Stimulated activated CD4-positive, alpha-beta T cell treated with anti-CD3 and anti-CD28 coated beads, Interleukin-1b, Interleukin-23, amount 100 ng/mL, for 48 hours (primary cell): ENCODE results near the gene MPHOSPH10.
A peak's percentile ranks its signal among the peaks of the same experiment; 100 is the strongest.
"Not testable (repeated sequence)": the region's sequence is repeated elsewhere in the genome, so short reads cannot be mapped to it uniquely, and the experiment has no call there.

Experiments
- DNase-seq: peaks from one replicate; pipeline ENCODE4 v3.0.0-alpha.2; 2020

MPHOSPH10 gene

GRCh38 chr2:71130152-71130904 lies at the start of gene MPHOSPH10, which contains the start of gene MCEE:
Gene MPHOSPH10 (plus strand): TSS chr2:71130634. CDS start chr2:71130666, 32 bp downstream.
Gene MCEE (minus strand): TSS chr2:71130229. CDS start chr2:71130219, 10 bp downstream.
- peak; percentile 89 for DNase-seq

- peak; percentile 77 for DNase-seq
Observed at GRCh38 chr2:71082402-71083252, 47.8 kb upstream of the MPHOSPH10 start.

- DNase-seq = not testable (repeated sequence)
Observed at GRCh38 chr2:71083297-71083696, 47.1 kb upstream of the MPHOSPH10 start.

- DNase-seq = not testable (repeated sequence)
Observed at GRCh38 chr2:71083752-71084312, 46.6 kb upstream of the MPHOSPH10 start.

GRCh38 chr2:71085325-71086003 lies 45.0 kb upstream of the MPHOSPH10 start:
- not testable (repeated sequence) for DNase-seq

- DNase-seq = not testable (repeated sequence)
Observed at GRCh38 chr2:71089475-71089874, 41.0 kb upstream of the MPHOSPH10 start.

- DNase-seq = not testable (repeated sequence)
Observed at GRCh38 chr2:71091808-71092207, 38.6 kb upstream of the MPHOSPH10 start.

GRCh38 chr2:71092491-71093260 lies 37.8 kb upstream of the MPHOSPH10 start:
- not testable (repeated sequence) for DNase-seq

- DNase-seq = peak; percentile 48
Observed at GRCh38 chr2:71100195-71100964, 30.1 kb upstream of the MPHOSPH10 start.

GRCh38 chr2:71101656-71102055 lies 28.8 kb upstream of the MPHOSPH10 start:
- DNase-seq = no peak

- no peak for DNase-seq
Observed at GRCh38 chr2:71102981-71103681, 27.3 kb upstream of the MPHOSPH10 start.

- DNase-seq = no peak
Observed at GRCh38 chr2:71103809-71104208, 26.6 kb upstream of the MPHOSPH10 start.

GRCh38 chr2:71106463-71106862 lies 24.0 kb upstream of the MPHOSPH10 start:
- DNase-seq = not testable (repeated sequence)

- DNase-seq = no peak
Observed at GRCh38 chr2:71108091-71108490, 22.3 kb upstream of the MPHOSPH10 start.

- no peak for DNase-seq
Observed at GRCh38 chr2:71113843-71114242, 16.6 kb upstream of the MPHOSPH10 start.

- DNase-seq = no peak
Observed at GRCh38 chr2:71117063-71117462, 13.4 kb upstream of the MPHOSPH10 start.

GRCh38 chr2:71120195-71120594 lies 10.2 kb upstream of the MPHOSPH10 start:
- no peak for DNase-seq

- DNase-seq = no peak
Observed at GRCh38 chr2:71121479-71121878, 9.0 kb upstream of the MPHOSPH10 start.

- DNase-seq = no peak
Observed at GRCh38 chr2:71122387-71123298, 7.8 kb upstream of the MPHOSPH10 start.
